ENCODE measurements around the gene ARNT2. TPM values are rescaled to one million over a fixed set of nuclear protein-coding genes. Genes with fewer than 3 reads are reported as not detected.

ARNT2 gene
- total RNA-seq, 1 donor from 2014 or later = 2.1 TPM

GRCh38 chr15:80587816-80588456, 183.8 kb downstream of the ARNT2 start:
- peaks cover 0 to 2% (median 0%) of the 10 kb centered on the region in 3 donors for H3K36me3 ChIP-seq (ENCODE audit: control insufficient read depth in 3 of 3, insufficient read depth in 3 of 3, low read length in 3 of 3)

GRCh38 chr15:80588801-80589200, 184.6 kb downstream of the ARNT2 start:
- H3K36me3 ChIP-seq (ENCODE audit: control insufficient read depth in 3 of 3, insufficient read depth in 3 of 3, low read length in 3 of 3) = peaks cover 0 to 2% (median 0%) of the 10 kb centered on the region in 3 donors
- H3K4me3 ChIP-seq (ENCODE audit: low read length in 3 of 3) = no peak overlapping the region
- H3K27me3 ChIP-seq (ENCODE audit: control insufficient read depth in 3 of 3, insufficient read depth in 3 of 3, low read length in 3 of 3) = peaks cover 0 to 2% (median 0%) of the 10 kb centered on the region in 3 donors
- no peaks in the 10 kb centered on the region for H3K4me1 ChIP-seq (ENCODE audit: control insufficient read depth in 3 of 3, insufficient read depth in 3 of 3, low read length in 3 of 3)
- no peak overlapping the region for H3K9ac ChIP-seq (ENCODE audit: low read depth in 1 of 3, low read length in 3 of 3)
- no peak overlapping the region for H3K27ac ChIP-seq (ENCODE audit: low read depth, low read length)
- H3K9me3 ChIP-seq (ENCODE audit: control insufficient read depth in 3 of 3, low read length in 3 of 3) = no peaks in the 10 kb centered on the region

More at GRCh38 chr15:80587816-80588456, 183.8 kb downstream of the ARNT2 start:
- Histone ChIP-seq H3K9ac (ENCODE audit: low read depth in 1 of 3, low read length in 3 of 3) (no peak overlapping the region), H3K27ac (ENCODE audit: low read depth, low read length) (no peak overlapping the region), H3K4me3 (ENCODE audit: low read length in 3 of 3) (no peak overlapping the region), H3K4me1 (ENCODE audit: control insufficient read depth in 3 of 3, insufficient read depth in 3 of 3, low read length in 3 of 3) (no peaks in the 10 kb centered on the region), H3K9me3 (ENCODE audit: control insufficient read depth in 3 of 3, low read length in 3 of 3) (no peaks in the 10 kb centered on the region), H3K27me3 (ENCODE audit: control insufficient read depth in 3 of 3, insufficient read depth in 3 of 3, low read length in 3 of 3) (no peaks in the 10 kb centered on the region)

- Histone ChIP-seq H3K36me3 (ENCODE audit: control insufficient read depth in 3 of 3, insufficient read depth in 3 of 3, low read length in 3 of 3) (peaks cover 0 to 2% (median 0%) of the 10 kb centered on the region in 3 donors), H3K27ac (ENCODE audit: low read depth, low read length) (no peak overlapping the region), H3K9me3 (ENCODE audit: control insufficient read depth in 3 of 3, low read length in 3 of 3) (no peaks in the 10 kb centered on the region), H3K9ac (ENCODE audit: low read depth in 1 of 3, low read length in 3 of 3) (no peak overlapping the region), H3K4me3 (ENCODE audit: low read length in 3 of 3) (no peak overlapping the region), H3K4me1 (ENCODE audit: control insufficient read depth in 3 of 3, insufficient read depth in 3 of 3, low read length in 3 of 3) (no peaks in the 10 kb centered on the region), H3K27me3 (ENCODE audit: control insufficient read depth in 3 of 3, insufficient read depth in 3 of 3, low read length in 3 of 3) (peaks cover 0 to 2% (median 0%) of the 10 kb centered on the region in 3 donors)
Measured at GRCh38 chr15:80590761-80591355, 186.7 kb downstream of the ARNT2 start.

- Histone ChIP-seq H3K4me1 (ENCODE audit: control insufficient read depth in 3 of 3, insufficient read depth in 3 of 3, low read length in 3 of 3) (no peaks in the 10 kb centered on the region), H3K27ac (ENCODE audit: low read depth, low read length) (no peak overlapping the region), H3K36me3 (ENCODE audit: control insufficient read depth in 3 of 3, insufficient read depth in 3 of 3, low read length in 3 of 3) (peaks cover 0 to 2% (median 0%) of the 10 kb centered on the region in 3 donors), H3K9me3 (ENCODE audit: control insufficient read depth in 3 of 3, low read length in 3 of 3) (no peaks in the 10 kb centered on the region), H3K9ac (ENCODE audit: low read depth in 1 of 3, low read length in 3 of 3) (no peak overlapping the region), H3K27me3 (ENCODE audit: control insufficient read depth in 3 of 3, insufficient read depth in 3 of 3, low read length in 3 of 3) (peaks cover 0 to 2% (median 0%) of the 10 kb centered on the region in 3 donors), H3K4me3 (ENCODE audit: low read length in 3 of 3) (no peak overlapping the region)
Measured at GRCh38 chr15:80591471-80591870, 187.3 kb downstream of the ARNT2 start.

- H3K4me3 ChIP-seq (ENCODE audit: low read length in 3 of 3) = no peak overlapping the region
- no peak overlapping the region for H3K9ac ChIP-seq (ENCODE audit: low read depth in 1 of 3, low read length in 3 of 3)
- no peak overlapping the region for H3K27ac ChIP-seq (ENCODE audit: low read depth, low read length)
- H3K36me3 ChIP-seq (ENCODE audit: control insufficient read depth in 3 of 3, insufficient read depth in 3 of 3, low read length in 3 of 3) = peaks cover 0 to 2% (median 0%) of the 10 kb centered on the region in 3 donors
- no peaks in the 10 kb centered on the region for H3K9me3 ChIP-seq (ENCODE audit: control insufficient read depth in 3 of 3, low read length in 3 of 3)
- H3K27me3 ChIP-seq (ENCODE audit: control insufficient read depth in 3 of 3, insufficient read depth in 3 of 3, low read length in 3 of 3) = peaks cover 0 to 2% (median 0%) of the 10 kb centered on the region in 3 donors
- H3K4me1 ChIP-seq (ENCODE audit: control insufficient read depth in 3 of 3, insufficient read depth in 3 of 3, low read length in 3 of 3) = peaks cover 0 to 3% (median 3%) of the 10 kb centered on the region in 3 donors
Measured at GRCh38 chr15:80591938-80592825, 188.0 kb downstream of the ARNT2 start.

- no peak overlapping the region for H3K4me3 ChIP-seq (ENCODE audit: low read length in 3 of 3)
- peaks cover 0 to 2% (median 0%) of the 10 kb centered on the region in 3 donors for H3K27me3 ChIP-seq (ENCODE audit: control insufficient read depth in 3 of 3, insufficient read depth in 3 of 3, low read length in 3 of 3)
- H3K36me3 ChIP-seq (ENCODE audit: control insufficient read depth in 3 of 3, insufficient read depth in 3 of 3, low read length in 3 of 3) = peaks cover 0 to 2% (median 0%) of the 10 kb centered on the region in 3 donors
- peaks cover 0 to 3% (median 3%) of the 10 kb centered on the region in 3 donors for H3K4me1 ChIP-seq (ENCODE audit: control insufficient read depth in 3 of 3, insufficient read depth in 3 of 3, low read length in 3 of 3)
- no peak overlapping the region for H3K27ac ChIP-seq (ENCODE audit: low read depth, low read length)
- no peaks in the 10 kb centered on the region for H3K9me3 ChIP-seq (ENCODE audit: control insufficient read depth in 3 of 3, low read length in 3 of 3)
- H3K9ac ChIP-seq (ENCODE audit: low read depth in 1 of 3, low read length in 3 of 3) = no peak overlapping the region
Measured at GRCh38 chr15:80593486-80594030, 189.4 kb downstream of the ARNT2 start.

GRCh38 chr15:80594091-80594889, 190.1 kb downstream of the ARNT2 start:
- H3K27ac ChIP-seq (ENCODE audit: low read depth, low read length) = no peak overlapping the region
- H3K9ac ChIP-seq (ENCODE audit: low read depth in 1 of 3, low read length in 3 of 3) = no peak overlapping the region
- H3K4me1 ChIP-seq (ENCODE audit: control insufficient read depth in 3 of 3, insufficient read depth in 3 of 3, low read length in 3 of 3) = peaks cover 0 to 3% (median 3%) of the 10 kb centered on the region in 3 donors
- no peaks in the 10 kb centered on the region for H3K9me3 ChIP-seq (ENCODE audit: control insufficient read depth in 3 of 3, low read length in 3 of 3)
- no peak overlapping the region for H3K4me3 ChIP-seq (ENCODE audit: low read length in 3 of 3)
- H3K36me3 ChIP-seq (ENCODE audit: control insufficient read depth in 3 of 3, insufficient read depth in 3 of 3, low read length in 3 of 3) = peaks cover 0 to 2% (median 0%) of the 10 kb centered on the region in 3 donors
- H3K27me3 ChIP-seq (ENCODE audit: control insufficient read depth in 3 of 3, insufficient read depth in 3 of 3, low read length in 3 of 3) = peaks cover 0 to 2% (median 0%) of the 10 kb centered on the region in 3 donors

- Histone ChIP-seq H3K36me3 (ENCODE audit: control insufficient read depth in 3 of 3, insufficient read depth in 3 of 3, low read length in 3 of 3) (peaks cover 0 to 2% (median 0%) of the 10 kb centered on the region in 3 donors), H3K4me3 (ENCODE audit: low read length in 3 of 3) (no peak overlapping the region), H3K4me1 (ENCODE audit: control insufficient read depth in 3 of 3, insufficient read depth in 3 of 3, low read length in 3 of 3) (peaks cover 0 to 3% (median 3%) of the 10 kb centered on the region in 3 donors), H3K9ac (ENCODE audit: low read depth in 1 of 3, low read length in 3 of 3) (no peak overlapping the region), H3K27ac (ENCODE audit: low read depth, low read length) (no peak overlapping the region), H3K27me3 (ENCODE audit: control insufficient read depth in 3 of 3, insufficient read depth in 3 of 3, low read length in 3 of 3) (peaks cover 0 to 2% (median 0%) of the 10 kb centered on the region in 3 donors), H3K9me3 (ENCODE audit: control insufficient read depth in 3 of 3, low read length in 3 of 3) (no peaks in the 10 kb centered on the region)
Measured at GRCh38 chr15:80595396-80595795, 191.2 kb downstream of the ARNT2 start.

GRCh38 chr15:80596521-80596976, 192.4 kb downstream of the ARNT2 start:
- Histone ChIP-seq H3K9ac (ENCODE audit: low read depth in 1 of 3, low read length in 3 of 3) (no peak overlapping the region), H3K4me3 (ENCODE audit: low read length in 3 of 3) (no peak overlapping the region), H3K4me1 (ENCODE audit: control insufficient read depth in 3 of 3, insufficient read depth in 3 of 3, low read length in 3 of 3) (peaks cover 0 to 3% (median 3%) of the 10 kb centered on the region in 3 donors), H3K9me3 (ENCODE audit: control insufficient read depth in 3 of 3, low read length in 3 of 3) (no peaks in the 10 kb centered on the region), H3K36me3 (ENCODE audit: control insufficient read depth in 3 of 3, insufficient read depth in 3 of 3, low read length in 3 of 3) (peaks cover 0 to 2% (median 0%) of the 10 kb centered on the region in 3 donors), H3K27ac (ENCODE audit: low read depth, low read length) (no peak overlapping the region), H3K27me3 (ENCODE audit: control insufficient read depth in 3 of 3, insufficient read depth in 3 of 3, low read length in 3 of 3) (peaks cover 0 to 2% (median 0%) of the 10 kb centered on the region in 3 donors)

Measured in skeletal muscle tissue (tissue), 4 donors.